ENCODE results near the gene ZSCAN9.

GRCh38 chr6:28251661-28252008, 26.6 kb downstream of the ZSCAN9 start:
- no peak for TF ChIP-seq POLR2A (IDR thresholded peaks at IDR 0.05; ENCODE audit: low read length)
- TF ChIP-seq GATA1 (IDR thresholded peaks at IDR 0.05; ENCODE audit: low read depth, low read length): no peak
